ENCODE results near the gene GALNT14.

GALNT14 gene

DNA sequence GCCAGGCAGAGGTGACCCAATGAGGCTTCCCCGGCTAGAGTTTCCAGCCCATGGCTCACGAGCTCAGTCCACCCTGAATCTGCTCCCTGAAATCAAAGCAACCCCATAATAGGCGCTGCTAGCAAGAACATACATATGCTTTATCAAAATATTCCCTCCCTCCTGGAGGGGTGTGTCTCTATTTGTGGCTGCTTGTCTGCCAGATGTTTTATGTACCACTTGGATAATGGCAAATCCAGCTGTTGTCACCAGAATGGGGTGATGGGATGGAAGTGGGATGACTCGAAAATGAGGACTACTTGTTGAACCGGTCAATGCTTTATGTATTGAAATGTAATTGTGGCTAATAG, 152.0 kb downstream of the GALNT14 start:
- H3K36me3 Mint-ChIP-seq = no peaks in the 10 kb centered on the region
- H3K9me3 Mint-ChIP-seq = no peaks in the 10 kb centered on the region
- H3K4me1 Mint-ChIP-seq = no peaks in the 10 kb centered on the region
- no peak overlapping the region for H3K4me3 Mint-ChIP-seq
- H3K27ac Mint-ChIP-seq = no peak overlapping the region
- H3K27me3 Mint-ChIP-seq = no peaks in the 10 kb centered on the region
- DNase-seq = no peak
- no peak for ATAC-seq (replicated peaks)

DNA sequence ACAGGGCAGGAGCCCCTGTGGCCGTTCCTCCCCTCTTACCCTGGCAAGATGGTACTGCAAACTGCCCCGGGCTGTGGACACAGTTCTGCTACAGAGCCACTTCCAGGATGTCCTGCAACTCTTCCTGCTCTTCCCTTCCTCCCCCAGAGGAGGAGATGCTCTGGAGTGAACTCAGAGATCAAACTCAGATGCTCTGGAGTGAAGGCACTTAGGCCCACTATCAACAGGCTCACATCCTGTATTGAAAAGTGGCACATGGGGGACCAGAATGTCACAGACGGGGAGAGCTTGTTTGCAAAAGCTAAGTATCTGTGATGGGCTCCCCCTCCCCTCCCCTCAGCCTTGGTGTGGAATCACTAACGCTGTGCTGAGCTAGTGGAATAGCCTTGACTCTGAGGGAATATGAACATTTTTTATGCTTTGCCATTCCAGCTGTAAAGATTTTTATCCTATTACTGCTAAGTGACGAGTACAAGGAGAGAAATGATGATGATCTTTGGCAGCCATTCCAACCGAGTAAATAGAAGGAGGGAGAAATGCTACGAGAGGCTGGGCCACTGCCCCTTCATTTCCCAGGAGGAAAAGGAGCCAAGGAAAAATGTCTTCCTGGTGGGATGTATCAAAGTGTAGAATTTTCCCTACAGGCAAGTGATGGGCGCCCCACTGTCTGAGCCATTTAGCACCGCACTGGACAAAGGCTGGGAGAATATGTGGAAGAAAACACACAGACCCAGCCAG, 152.6 kb downstream of the GALNT14 start:
- ATAC-seq (replicated peaks) = no peak
- Mint-ChIP-seq H3K4me1 (no peaks in the 10 kb centered on the region), H3K9me3 (no peaks in the 10 kb centered on the region), H3K27me3 (no peaks in the 10 kb centered on the region), H3K4me3 (no peak overlapping the region), H3K36me3 (no peaks in the 10 kb centered on the region), H3K27ac (no peak overlapping the region)
- DNase-seq = no peak

DNA sequence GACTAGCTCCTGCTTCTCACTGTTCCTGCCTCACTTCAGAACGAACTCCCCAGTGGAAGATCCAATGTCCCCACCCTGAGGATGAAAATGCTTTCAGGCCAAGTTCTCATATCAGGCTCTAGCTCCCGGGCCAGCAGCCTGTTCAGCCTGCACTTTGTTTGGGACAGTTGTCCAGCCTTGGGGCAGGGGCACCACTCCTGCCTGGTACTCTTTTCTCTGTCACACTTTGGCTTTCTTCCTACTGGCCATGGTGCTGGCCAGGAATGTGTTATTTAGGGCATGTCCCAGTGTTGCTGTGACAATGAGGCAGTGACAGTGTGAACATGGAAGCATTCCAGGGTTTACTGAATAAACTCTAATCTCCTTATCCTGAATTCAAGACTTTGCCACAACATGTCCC, 154.1 kb downstream of the GALNT14 start:
- no peak overlapping the region for H3K27ac Mint-ChIP-seq
- H3K9me3 Mint-ChIP-seq = no peaks in the 10 kb centered on the region
- no peaks in the 10 kb centered on the region for H3K4me1 Mint-ChIP-seq
- H3K4me3 Mint-ChIP-seq = no peak overlapping the region
- no peaks in the 10 kb centered on the region for H3K27me3 Mint-ChIP-seq
- H3K36me3 Mint-ChIP-seq = no peaks in the 10 kb centered on the region
- DNase-seq = no peak
- no peak for ATAC-seq (replicated peaks)

DNA sequence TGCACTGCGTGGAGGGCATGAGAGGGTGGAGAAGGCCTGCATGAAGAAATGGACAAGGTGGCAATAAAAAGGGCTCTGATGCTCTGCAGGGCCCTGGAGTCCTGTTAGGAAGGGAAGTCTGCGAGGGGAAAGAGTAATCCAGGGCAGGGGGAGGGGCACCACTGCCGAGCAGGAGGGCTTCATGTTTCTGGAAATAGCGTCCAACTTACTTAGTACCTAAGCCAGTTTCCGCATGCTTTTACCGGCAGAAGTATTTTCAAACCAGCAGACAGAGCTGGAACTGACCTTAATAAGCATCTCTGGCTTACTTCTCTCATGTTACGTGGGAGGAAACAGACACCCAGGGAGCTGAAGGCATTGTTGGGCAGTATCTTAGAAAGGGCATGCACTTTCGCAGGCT, 156.7 kb downstream of the GALNT14 start:
- Mint-ChIP-seq H3K36me3 (no peaks in the 10 kb centered on the region), H3K27me3 (no peaks in the 10 kb centered on the region), H3K9me3 (no peaks in the 10 kb centered on the region), H3K27ac (no peak overlapping the region), H3K4me3 (no peak overlapping the region), H3K4me1 (no peaks in the 10 kb centered on the region)
- no peak for DNase-seq
- no peak for ATAC-seq (replicated peaks)

DNA sequence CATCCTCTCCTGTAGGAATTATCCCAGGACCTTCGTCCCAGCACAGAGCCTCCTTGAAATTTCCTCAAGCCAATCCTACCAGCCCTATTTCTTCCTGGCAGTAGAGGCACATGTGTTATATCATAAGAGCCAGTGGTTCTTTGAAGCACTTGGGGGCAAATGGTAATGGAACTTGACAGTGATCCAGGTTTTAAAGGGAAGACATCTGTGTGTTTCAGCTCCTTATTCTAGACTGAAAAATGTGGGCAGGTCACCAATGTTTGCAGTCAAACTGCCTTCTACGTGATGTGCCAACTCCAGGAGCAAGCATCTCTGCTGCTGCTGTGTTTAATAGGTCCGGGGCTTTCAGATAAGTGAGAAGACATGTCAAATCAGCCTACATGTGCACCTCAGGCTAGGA, 157.1 kb downstream of the GALNT14 start:
- Mint-ChIP-seq H3K9me3 (no peaks in the 10 kb centered on the region), H3K27me3 (no peaks in the 10 kb centered on the region), H3K36me3 (no peaks in the 10 kb centered on the region), H3K4me3 (no peak overlapping the region), H3K4me1 (no peaks in the 10 kb centered on the region), H3K27ac (no peak overlapping the region)
- DNase-seq (no peak), ATAC-seq (replicated peaks) (no peak)

DNA sequence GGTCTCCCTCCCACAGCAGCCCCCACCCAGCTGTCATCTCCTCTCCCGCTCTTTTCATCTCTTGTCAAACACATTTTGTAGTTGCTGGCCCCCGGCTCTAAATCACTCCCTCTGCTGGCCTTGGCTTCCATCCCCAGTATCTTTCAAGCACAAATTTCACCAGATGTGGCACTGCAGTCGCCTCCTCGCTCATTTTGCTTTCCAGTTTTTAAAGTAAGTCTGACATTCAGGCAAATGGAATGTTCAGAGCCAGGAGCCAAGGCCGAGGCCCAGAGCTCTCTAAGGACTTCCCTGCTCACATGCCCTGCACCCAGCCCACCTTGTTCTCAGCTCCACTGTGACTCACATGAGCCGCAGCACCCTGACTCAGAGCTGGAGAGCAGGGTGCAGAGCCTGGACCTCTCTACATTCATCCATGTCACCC, 158.4 kb downstream of the GALNT14 start:
- no peaks in the 10 kb centered on the region for H3K36me3 Mint-ChIP-seq
- H3K4me1 Mint-ChIP-seq = no peaks in the 10 kb centered on the region
- ATAC-seq (replicated peaks) (no peak), DNase-seq (no peak)
- no peak overlapping the region for H3K4me3 Mint-ChIP-seq
- H3K27ac Mint-ChIP-seq = no peak overlapping the region
- no peaks in the 10 kb centered on the region for H3K27me3 Mint-ChIP-seq
- no peaks in the 10 kb centered on the region for H3K9me3 Mint-ChIP-seq

DNA sequence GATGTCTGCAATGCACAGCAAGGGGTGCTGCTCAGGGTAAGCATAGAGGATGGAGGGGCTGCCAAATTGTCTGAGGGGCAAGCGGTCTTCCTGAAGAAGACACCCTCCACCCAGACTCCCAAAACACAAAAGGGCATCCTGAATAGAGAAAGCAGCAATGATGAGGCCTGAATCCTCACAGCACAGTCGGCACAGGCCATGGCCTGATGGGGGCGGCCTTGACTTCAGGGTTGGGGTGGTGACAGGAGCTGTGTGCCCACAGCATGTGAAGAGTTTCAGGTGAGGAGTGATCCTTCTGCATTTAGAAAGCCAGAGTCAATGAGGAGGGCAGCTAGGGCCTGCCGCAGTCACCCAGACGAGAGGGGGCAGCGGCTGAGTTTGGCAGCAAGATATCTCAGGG, 159.4 kb downstream of the GALNT14 start:
- Mint-ChIP-seq H3K4me1 (no peaks in the 10 kb centered on the region), H3K36me3 (no peaks in the 10 kb centered on the region), H3K9me3 (no peaks in the 10 kb centered on the region), H3K27ac (no peak overlapping the region), H3K4me3 (no peak overlapping the region), H3K27me3 (no peaks in the 10 kb centered on the region)
- ATAC-seq (replicated peaks) = no peak
- no peak for DNase-seq

DNA sequence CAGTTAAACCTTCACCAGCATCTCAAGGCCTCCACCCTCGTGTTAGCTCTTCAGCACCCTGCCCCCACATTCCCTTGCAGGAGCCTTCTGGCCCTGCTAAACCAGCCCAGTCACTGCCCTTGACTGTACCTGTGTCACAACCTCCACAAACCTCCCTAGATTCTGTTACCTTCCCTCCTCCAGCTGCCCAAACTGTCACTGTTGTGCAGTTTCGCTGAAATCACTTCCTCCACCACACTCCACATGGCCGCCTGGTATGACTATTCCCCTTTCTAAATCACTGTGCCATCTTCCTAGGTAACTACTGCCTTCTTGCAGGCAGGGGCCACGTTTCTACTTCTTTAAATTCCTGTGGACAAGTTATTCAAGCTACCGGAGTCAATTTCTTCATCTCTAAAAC, 160.2 kb downstream of the GALNT14 start:
- Mint-ChIP-seq H3K27ac (no peak overlapping the region), H3K4me3 (no peak overlapping the region), H3K9me3 (no peaks in the 10 kb centered on the region), H3K4me1 (no peaks in the 10 kb centered on the region), H3K27me3 (no peaks in the 10 kb centered on the region), H3K36me3 (no peaks in the 10 kb centered on the region)
- DNase-seq (no peak), ATAC-seq (replicated peaks) (peak; percentile 27 to 55)

DNA sequence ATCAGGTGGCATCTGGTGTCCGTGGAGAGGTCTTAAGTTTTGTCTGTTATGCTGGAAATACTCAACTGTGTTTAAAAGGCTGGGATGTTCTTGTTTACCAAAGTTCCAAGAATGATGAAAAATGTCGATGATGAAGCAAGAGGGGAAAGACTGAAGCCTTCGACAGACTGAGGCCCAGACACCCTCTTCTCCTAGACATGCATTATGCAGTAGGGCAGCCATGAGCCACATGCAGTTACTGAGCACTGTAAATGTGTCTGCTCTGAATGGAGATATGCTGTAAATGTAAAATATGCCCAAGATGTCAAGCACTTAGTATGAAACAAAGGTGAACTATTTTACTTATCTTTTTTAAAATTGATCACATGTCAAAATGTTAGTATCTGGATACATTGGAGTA, 163.1 kb downstream of the GALNT14 start:
- DNase-seq = no peak
- H3K27ac Mint-ChIP-seq = no peak overlapping the region
- no peaks in the 10 kb centered on the region for H3K4me1 Mint-ChIP-seq
- H3K27me3 Mint-ChIP-seq = no peaks in the 10 kb centered on the region
- no peaks in the 10 kb centered on the region for H3K9me3 Mint-ChIP-seq
- no peak overlapping the region for H3K4me3 Mint-ChIP-seq
- no peaks in the 10 kb centered on the region for H3K36me3 Mint-ChIP-seq
- ATAC-seq (replicated peaks) = no peak

DNA sequence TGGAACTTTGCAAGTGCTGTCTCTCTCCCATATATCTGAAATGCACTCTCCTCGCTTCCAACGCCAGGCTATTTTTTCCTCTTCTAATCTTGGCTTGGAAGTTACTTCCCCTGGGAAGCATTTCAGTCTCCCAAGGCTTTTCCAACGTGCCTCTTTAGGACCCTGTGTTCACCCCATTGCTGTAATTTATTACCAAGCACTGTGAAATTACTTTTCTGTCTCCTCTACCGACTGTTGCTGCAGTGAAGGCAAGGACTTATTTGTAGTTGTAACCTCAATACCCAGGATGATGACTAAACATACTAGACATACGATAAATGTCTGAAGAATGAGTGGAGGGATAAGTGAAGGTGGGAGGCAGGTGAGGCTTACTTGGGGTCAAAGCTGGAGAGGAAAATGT, 163.7 kb downstream of the GALNT14 start:
- H3K9me3 Mint-ChIP-seq = no peaks in the 10 kb centered on the region
- H3K27me3 Mint-ChIP-seq = no peaks in the 10 kb centered on the region
- DNase-seq = no peak
- H3K4me3 Mint-ChIP-seq = no peak overlapping the region
- H3K27ac Mint-ChIP-seq = no peak overlapping the region
- H3K4me1 Mint-ChIP-seq = no peaks in the 10 kb centered on the region
- H3K36me3 Mint-ChIP-seq = no peaks in the 10 kb centered on the region
- no peak for ATAC-seq (replicated peaks)

DNA sequence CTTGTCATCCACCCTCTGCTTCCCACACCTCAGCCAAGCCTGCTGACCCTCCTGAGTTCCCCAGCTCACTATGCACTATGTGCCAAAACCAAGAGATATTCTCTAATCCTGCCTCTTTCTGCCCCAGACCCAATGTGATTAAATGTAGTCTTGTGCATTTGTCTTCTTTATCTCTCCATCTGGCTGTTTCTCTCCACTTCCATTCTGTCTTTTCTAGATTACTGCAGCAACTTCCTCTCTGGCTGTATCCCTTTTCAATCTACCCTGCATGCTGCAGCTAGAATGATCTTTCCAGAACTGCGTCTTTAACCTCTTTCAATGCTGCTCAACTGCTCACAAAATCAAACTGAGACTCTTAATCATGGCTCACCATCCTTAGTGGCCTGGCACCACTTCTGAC, 164.1 kb downstream of the GALNT14 start:
- H3K36me3 Mint-ChIP-seq = no peaks in the 10 kb centered on the region
- H3K4me3 Mint-ChIP-seq = no peak overlapping the region
- no peak for ATAC-seq (replicated peaks)
- no peaks in the 10 kb centered on the region for H3K9me3 Mint-ChIP-seq
- H3K27ac Mint-ChIP-seq = no peak overlapping the region
- no peaks in the 10 kb centered on the region for H3K27me3 Mint-ChIP-seq
- DNase-seq = no peak
- H3K4me1 Mint-ChIP-seq = no peaks in the 10 kb centered on the region

DNA sequence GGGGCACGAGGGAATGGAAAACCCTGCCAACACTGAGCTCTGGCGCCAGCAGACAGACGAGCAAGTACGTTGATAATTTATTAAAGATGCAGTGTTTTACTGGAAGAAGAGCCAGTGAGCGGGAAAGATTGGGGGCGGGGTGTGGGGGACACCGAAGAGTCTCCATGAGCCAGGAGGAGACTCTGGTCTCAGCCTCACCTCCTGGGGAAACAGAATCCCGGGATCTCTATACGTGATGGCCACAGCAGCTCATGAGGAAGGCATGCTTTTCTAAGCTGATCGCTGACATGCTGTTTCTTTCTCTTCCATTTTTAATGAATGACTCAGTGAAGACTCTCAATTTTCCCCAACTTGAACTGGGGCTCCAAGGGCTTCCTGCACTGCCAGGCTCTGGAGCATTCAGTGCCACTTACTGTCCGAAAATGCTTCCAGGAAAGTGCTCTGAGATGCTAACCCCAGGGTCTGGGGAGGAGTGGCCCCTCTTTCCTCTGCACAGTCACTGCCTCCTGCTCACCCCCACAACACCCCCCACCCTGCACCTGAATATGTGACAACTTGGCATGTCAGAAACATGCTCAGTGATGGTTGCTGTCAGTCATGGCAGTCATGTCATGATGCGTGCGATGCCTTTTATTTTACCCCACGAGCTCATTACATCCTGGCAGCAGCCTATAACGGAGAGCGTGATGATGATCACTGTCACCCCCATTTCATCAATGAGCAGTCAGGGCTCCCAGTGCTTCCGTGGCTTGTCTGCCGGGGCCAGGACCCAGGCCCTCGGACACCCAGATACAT, 166.8 kb downstream of the GALNT14 start:
- DNase-seq = no peak
- Mint-ChIP-seq H3K9me3 (no peaks in the 10 kb centered on the region), H3K27ac (no peak overlapping the region), H3K4me1 (no peaks in the 10 kb centered on the region), H3K27me3 (no peaks in the 10 kb centered on the region), H3K4me3 (no peak overlapping the region), H3K36me3 (no peaks in the 10 kb centered on the region)
- no peak for ATAC-seq (replicated peaks)

DNA sequence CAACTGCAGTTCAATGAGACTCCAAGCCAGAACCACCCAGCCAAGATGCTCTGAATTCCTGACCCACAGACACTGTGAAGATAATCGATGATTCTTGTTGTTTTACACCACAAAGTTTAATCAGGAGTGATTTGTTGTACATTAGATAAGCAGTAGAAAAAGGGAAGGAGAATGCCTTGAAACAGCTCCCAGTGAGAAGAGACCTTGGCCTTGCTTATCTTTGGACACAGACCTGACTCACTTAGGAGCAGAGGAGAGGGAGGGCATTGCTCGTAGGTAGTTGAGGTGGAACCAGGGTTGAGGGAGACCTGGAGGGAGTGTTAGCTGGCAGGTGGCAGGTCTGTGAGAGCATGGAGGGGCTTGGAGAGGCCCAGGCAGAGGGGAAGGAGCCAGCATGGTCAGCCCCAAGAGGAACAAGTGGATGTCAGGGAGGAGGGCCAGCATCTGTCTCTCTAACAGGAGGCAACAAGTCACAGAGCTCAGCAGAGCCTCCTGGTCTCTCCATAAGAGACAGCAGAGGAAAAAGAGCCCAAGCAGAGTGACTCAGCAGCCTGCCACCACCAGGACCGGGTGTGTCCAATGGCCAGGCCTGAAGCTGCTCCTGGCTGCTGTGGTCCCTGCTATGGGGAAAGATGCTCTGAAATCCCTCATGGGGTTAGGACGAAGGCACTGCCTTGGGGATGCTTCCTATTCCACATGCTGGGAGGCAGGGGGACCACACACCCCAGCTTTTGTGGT, 169.4 kb downstream of the GALNT14 start:
- H3K4me1 Mint-ChIP-seq = no peaks in the 10 kb centered on the region
- no peak overlapping the region for H3K27ac Mint-ChIP-seq
- DNase-seq = no peak

DNA sequence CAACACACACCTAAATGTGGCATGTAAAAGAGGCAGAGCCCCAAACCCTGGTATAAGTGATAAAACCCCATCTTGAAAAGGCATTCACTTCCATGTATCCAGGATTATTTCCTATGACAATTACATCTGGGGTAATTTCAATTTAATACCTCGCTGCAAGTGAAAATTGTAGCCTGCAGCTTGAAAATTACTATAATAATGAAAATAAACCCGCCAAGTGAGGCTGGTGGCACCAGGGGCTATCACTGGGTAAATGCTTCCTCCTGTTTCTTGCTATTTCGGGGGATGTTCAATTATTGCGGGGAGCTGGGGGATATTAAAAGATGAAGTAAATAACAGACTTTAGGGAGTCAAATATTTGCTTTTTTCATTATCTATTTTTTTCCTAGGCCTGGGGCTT, 171.5 kb downstream of the GALNT14 start:
- ATAC-seq (replicated peaks) (no peak), DNase-seq (no peak)
- Mint-ChIP-seq H3K4me3 (no peak overlapping the region), H3K27me3 (no peaks in the 10 kb centered on the region), H3K4me1 (no peaks in the 10 kb centered on the region), H3K36me3 (no peaks in the 10 kb centered on the region), H3K27ac (no peak overlapping the region), H3K9me3 (no peaks in the 10 kb centered on the region)

More for the DNA sequence above, 169.4 kb downstream of the GALNT14 start:
- ATAC-seq (replicated peaks) = no peak
- no peaks in the 10 kb centered on the region for H3K27me3 Mint-ChIP-seq
- no peaks in the 10 kb centered on the region for H3K36me3 Mint-ChIP-seq
- no peaks in the 10 kb centered on the region for H3K9me3 Mint-ChIP-seq
- no peak overlapping the region for H3K4me3 Mint-ChIP-seq

DNA sequence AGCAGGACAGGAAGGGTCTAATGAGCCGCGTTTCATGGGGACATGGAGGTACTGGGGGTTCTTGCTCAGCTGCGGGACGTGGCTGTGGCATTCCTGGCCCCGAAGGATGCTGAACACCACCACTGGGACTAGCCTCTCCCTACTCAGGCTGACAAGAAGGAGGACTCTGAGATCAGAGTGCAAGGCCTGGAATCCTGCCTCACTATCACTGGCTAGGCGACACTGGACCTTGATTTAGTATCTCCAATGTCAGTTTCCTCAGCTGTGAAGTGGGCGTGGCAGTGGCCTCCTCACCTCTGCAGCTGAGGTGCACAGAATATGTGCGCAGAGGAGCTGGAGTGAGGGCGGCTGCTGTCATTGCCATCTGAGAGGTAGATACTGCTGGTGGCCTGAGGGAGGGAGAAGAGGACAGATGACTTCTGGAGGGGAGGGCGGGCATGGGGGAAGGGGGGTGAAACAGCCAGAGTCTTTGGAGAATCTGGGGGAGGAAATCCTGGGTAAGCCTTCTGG, 173.2 kb downstream of the GALNT14 start:
- ATAC-seq (replicated peaks) = no peak
- H3K4me3 Mint-ChIP-seq = no peak overlapping the region
- DNase-seq = no peak
- H3K27ac Mint-ChIP-seq = no peak overlapping the region
- no peaks in the 10 kb centered on the region for H3K9me3 Mint-ChIP-seq
- H3K36me3 Mint-ChIP-seq = no peaks in the 10 kb centered on the region
- H3K4me1 Mint-ChIP-seq = peaks cover 0 to 2% of the 10 kb centered on the region in 2 donors
- no peaks in the 10 kb centered on the region for H3K27me3 Mint-ChIP-seq

Measured in stimulated activated naive B cell treated with anti-CD40 and anti-IgM and Interleukin-4, amounts not matched to agents 10 μg/mL and 1 μg/mL and 100 μg/mL, for 72 hours (primary cell).